Measurements from ENCODE around the gene GPR18. TPM values are rescaled to one million over a fixed set of nuclear protein-coding genes. Genes with fewer than 3 reads are reported as not detected.

GPR18 gene
- total RNA-seq, 1 donor from 2014 or later: under 0.01 TPM

DNA sequence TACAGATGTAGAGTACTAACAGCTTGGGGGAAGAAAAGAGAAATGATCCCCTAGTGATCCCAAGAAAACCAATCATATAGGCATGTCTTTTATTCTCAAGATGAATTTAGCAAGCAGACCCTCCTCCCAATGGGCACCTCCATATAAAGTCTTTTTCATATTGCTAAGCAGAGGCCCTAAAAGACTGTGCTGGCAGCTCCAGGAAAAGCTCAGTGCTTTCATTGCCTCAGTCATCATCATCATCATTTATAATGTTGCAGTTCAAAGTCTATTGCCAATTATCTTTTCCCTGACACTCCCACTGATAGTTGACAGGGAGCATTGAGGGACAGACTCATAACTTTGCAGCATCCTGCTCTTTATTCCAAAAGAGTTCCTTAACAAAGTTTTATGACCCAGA is 36.0 kb upstream of the GPR18 start:
- H3K9ac ChIP-seq (ENCODE audit: low read depth in 1 of 3, low read length in 3 of 3): no peak overlapping the region
- no peaks in the 10 kb centered on the region for H3K27me3 ChIP-seq (ENCODE audit: control insufficient read depth in 3 of 3, insufficient read depth in 3 of 3, low read length in 3 of 3)
- H3K4me3 ChIP-seq (ENCODE audit: low read length in 3 of 3): no peak overlapping the region
- no peaks in the 10 kb centered on the region for H3K36me3 ChIP-seq (ENCODE audit: control insufficient read depth in 3 of 3, insufficient read depth in 3 of 3, low read length in 3 of 3)
- H3K4me1 ChIP-seq (ENCODE audit: control insufficient read depth in 3 of 3, insufficient read depth in 3 of 3, low read length in 3 of 3): peaks cover 0 to 7% (median 0%) of the 10 kb centered on the region in 3 donors
- H3K27ac ChIP-seq (ENCODE audit: low read depth, low read length): no peak overlapping the region
- H3K9me3 ChIP-seq (ENCODE audit: control insufficient read depth in 3 of 3, low read length in 3 of 3): no peaks in the 10 kb centered on the region

DNA sequence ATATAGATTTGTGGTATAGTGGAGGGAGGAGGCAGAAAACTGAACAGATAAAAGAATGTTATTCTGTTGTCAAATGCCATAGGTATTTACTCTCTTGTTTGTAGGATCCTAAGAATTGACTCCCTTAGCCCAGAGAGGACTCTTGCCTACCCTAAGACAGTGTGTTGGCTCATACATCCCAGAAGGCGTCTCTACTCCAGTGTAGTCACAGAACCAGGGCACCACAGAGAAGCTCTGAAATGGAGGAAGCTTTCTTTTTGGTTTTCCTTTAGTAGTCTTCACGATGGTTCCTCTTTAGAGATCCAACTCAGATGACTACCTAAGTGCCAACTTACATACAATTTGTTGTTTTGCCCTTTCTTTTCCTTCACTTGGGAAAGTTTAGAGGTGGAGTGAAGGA is 35.0 kb upstream of the GPR18 start:
- Histone ChIP-seq H3K9me3 (ENCODE audit: control insufficient read depth in 3 of 3, low read length in 3 of 3) (no peaks in the 10 kb centered on the region), H3K4me1 (ENCODE audit: control insufficient read depth in 3 of 3, insufficient read depth in 3 of 3, low read length in 3 of 3) (peaks cover under 1 to 7% (median 3%) of the 10 kb centered on the region in 3 donors), H3K9ac (ENCODE audit: low read depth in 1 of 3, low read length in 3 of 3) (no peak overlapping the region), H3K27me3 (ENCODE audit: control insufficient read depth in 3 of 3, insufficient read depth in 3 of 3, low read length in 3 of 3) (no peaks in the 10 kb centered on the region), H3K4me3 (ENCODE audit: low read length in 3 of 3) (no peak overlapping the region), H3K36me3 (ENCODE audit: control insufficient read depth in 3 of 3, insufficient read depth in 3 of 3, low read length in 3 of 3) (no peaks in the 10 kb centered on the region), H3K27ac (ENCODE audit: low read depth, low read length) (no peak overlapping the region)

DNA sequence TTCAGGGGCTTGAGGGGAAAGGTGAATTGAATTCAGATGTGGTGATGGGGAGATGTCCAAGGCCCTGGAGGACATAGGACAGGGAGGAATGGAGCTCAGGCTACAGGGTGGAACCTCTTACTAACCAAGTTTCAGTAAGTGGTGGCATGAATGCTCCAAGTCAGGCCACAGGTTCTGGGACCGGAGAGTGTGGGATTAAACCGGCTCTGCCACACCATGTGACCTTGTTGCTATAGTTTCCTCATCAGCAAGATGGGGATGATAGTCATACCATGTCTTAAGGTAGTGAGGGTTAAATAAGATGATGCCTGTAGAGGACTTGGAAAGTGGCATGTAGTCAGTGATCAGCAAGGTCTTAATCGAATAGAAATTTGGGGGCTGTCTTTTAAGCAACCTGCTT is 32.7 kb upstream of the GPR18 start:
- peaks cover 7 to 23% (median 14%) of the 10 kb centered on the region in 3 donors for H3K4me1 ChIP-seq (ENCODE audit: control insufficient read depth in 3 of 3, insufficient read depth in 3 of 3, low read length in 3 of 3)
- no peak overlapping the region for H3K27ac ChIP-seq (ENCODE audit: low read depth, low read length)
- no peak overlapping the region for H3K9ac ChIP-seq (ENCODE audit: low read depth in 1 of 3, low read length in 3 of 3)
- H3K27me3 ChIP-seq (ENCODE audit: control insufficient read depth in 3 of 3, insufficient read depth in 3 of 3, low read length in 3 of 3): no peaks in the 10 kb centered on the region
- no peak overlapping the region for H3K4me3 ChIP-seq (ENCODE audit: low read length in 3 of 3)
- H3K36me3 ChIP-seq (ENCODE audit: control insufficient read depth in 3 of 3, insufficient read depth in 3 of 3, low read length in 3 of 3): no peaks in the 10 kb centered on the region
- no peaks in the 10 kb centered on the region for H3K9me3 ChIP-seq (ENCODE audit: control insufficient read depth in 3 of 3, low read length in 3 of 3)

DNA sequence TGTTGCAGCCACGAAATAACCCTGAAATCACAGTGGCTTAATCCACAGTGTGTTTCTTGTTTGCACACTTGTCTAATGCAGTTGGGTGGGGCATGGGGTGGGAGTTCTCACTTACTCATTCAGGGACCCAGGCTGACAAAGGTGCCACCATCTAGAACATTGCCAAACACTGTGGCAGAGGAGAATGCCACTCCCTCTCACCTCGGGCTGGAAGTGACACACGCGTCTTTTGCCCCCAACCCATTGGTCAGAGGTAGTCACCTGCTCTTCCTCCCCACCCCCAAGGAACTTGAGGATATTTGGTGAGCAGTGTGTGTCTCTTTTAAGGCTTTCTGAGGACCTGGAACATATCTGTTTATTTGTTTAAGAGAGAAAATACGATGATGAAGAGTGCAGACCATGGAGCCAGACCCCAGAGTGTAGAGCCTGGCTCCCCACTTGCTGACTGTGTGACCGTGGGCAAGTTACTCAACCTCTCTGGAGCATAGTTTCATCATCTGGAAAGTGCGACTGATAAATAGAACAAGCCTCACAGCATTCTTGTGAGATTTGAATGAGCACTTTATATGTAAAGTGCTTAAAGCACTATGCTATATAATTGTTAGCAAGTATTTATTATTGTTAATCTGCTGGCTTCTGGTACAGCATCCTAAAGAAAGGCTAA is 31.6 kb upstream of the GPR18 start:
- H3K4me1 ChIP-seq (ENCODE audit: control insufficient read depth in 3 of 3, insufficient read depth in 3 of 3, low read length in 3 of 3): peaks cover 12 to 25% (median 17%) of the 10 kb centered on the region in 3 donors
- H3K4me3 ChIP-seq (ENCODE audit: low read length in 3 of 3): no peak overlapping the region
- H3K36me3 ChIP-seq (ENCODE audit: control insufficient read depth in 3 of 3, insufficient read depth in 3 of 3, low read length in 3 of 3): no peaks in the 10 kb centered on the region
- H3K27me3 ChIP-seq (ENCODE audit: control insufficient read depth in 3 of 3, insufficient read depth in 3 of 3, low read length in 3 of 3): no peaks in the 10 kb centered on the region
- no peaks in the 10 kb centered on the region for H3K9me3 ChIP-seq (ENCODE audit: control insufficient read depth in 3 of 3, low read length in 3 of 3)
- no peak overlapping the region for H3K9ac ChIP-seq (ENCODE audit: low read depth in 1 of 3, low read length in 3 of 3)
- H3K27ac ChIP-seq (ENCODE audit: low read depth, low read length): no peak overlapping the region

DNA sequence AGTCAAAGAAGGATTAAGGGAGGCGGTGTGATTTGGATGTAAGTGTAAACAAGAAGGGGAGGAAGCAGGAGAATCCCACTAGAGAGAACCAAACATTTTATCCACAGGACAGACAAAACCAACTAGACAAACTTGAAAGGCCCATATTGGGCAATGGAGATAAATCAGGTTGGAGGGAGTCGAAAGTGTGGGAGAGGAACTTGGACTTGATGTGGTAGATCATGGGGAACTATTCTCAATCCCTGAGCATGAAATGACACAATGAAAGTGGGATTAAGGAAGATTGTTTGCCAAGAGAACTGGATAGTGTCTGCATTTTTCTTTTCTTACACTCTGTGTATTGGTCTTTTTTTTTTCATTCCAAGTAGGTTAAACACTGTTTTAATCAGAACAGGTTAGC is 31.1 kb upstream of the GPR18 start:
- Histone ChIP-seq H3K9ac (ENCODE audit: low read depth in 1 of 3, low read length in 3 of 3) (no peak overlapping the region), H3K27ac (ENCODE audit: low read depth, low read length) (no peak overlapping the region), H3K9me3 (ENCODE audit: control insufficient read depth in 3 of 3, low read length in 3 of 3) (no peaks in the 10 kb centered on the region), H3K4me3 (ENCODE audit: low read length in 3 of 3) (no peak overlapping the region), H3K27me3 (ENCODE audit: control insufficient read depth in 3 of 3, insufficient read depth in 3 of 3, low read length in 3 of 3) (no peaks in the 10 kb centered on the region), H3K36me3 (ENCODE audit: control insufficient read depth in 3 of 3, insufficient read depth in 3 of 3, low read length in 3 of 3) (no peaks in the 10 kb centered on the region), H3K4me1 (ENCODE audit: control insufficient read depth in 3 of 3, insufficient read depth in 3 of 3, low read length in 3 of 3) (peaks cover 12 to 25% (median 17%) of the 10 kb centered on the region in 3 donors)

DNA sequence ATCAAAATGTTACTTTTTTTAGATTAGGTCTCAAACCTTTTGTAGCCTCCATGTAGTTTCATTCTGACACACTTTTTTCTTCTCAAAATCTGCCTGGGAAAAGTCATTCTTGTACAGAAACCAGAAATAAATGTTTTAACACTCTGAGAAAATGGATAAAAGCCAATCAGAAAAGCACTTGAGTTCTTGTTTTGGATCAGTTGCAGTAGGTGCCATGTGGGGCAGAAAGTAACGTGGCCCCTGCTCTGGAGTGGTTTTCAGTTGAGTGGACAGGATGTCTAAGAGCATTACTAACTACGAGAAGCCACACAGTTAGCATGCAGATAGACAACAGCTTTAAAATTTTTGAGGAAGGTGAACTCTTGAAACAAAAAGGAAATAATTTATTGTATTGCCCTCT is 29.9 kb upstream of the GPR18 start:
- Histone ChIP-seq H3K4me1 (ENCODE audit: control insufficient read depth in 3 of 3, insufficient read depth in 3 of 3, low read length in 3 of 3) (peaks cover 12 to 26% (median 17%) of the 10 kb centered on the region in 3 donors), H3K4me3 (ENCODE audit: low read length in 3 of 3) (no peak overlapping the region), H3K9ac (ENCODE audit: low read depth in 1 of 3, low read length in 3 of 3) (no peak overlapping the region), H3K36me3 (ENCODE audit: control insufficient read depth in 3 of 3, insufficient read depth in 3 of 3, low read length in 3 of 3) (no peaks in the 10 kb centered on the region), H3K9me3 (ENCODE audit: control insufficient read depth in 3 of 3, low read length in 3 of 3) (no peaks in the 10 kb centered on the region), H3K27ac (ENCODE audit: low read depth, low read length) (no peak overlapping the region), H3K27me3 (ENCODE audit: control insufficient read depth in 3 of 3, insufficient read depth in 3 of 3, low read length in 3 of 3) (no peaks in the 10 kb centered on the region)

DNA sequence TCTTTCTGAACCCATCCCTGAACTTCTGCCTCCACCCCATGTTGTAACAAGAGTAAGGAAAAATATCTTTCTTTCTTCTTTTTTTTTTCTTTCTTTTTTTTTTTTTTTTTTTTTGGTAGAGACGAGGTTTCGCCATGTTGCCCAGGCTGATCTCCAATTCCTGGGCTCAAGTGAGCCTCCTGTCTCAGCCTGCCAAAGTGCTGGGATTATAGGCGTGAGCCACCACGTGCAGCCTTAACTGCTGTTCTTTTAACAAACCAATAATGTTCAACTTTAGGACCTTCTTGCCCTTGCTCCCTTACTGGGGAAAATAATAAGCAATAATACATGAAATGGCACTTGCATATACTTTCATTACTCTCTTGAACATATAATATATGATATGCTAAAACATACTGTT is 29.4 kb upstream of the GPR18 start:
- no peaks in the 10 kb centered on the region for H3K36me3 ChIP-seq (ENCODE audit: control insufficient read depth in 3 of 3, insufficient read depth in 3 of 3, low read length in 3 of 3)
- H3K9ac ChIP-seq (ENCODE audit: low read depth in 1 of 3, low read length in 3 of 3): no peak overlapping the region
- no peaks in the 10 kb centered on the region for H3K9me3 ChIP-seq (ENCODE audit: control insufficient read depth in 3 of 3, low read length in 3 of 3)
- H3K4me3 ChIP-seq (ENCODE audit: low read length in 3 of 3): no peak overlapping the region
- H3K27me3 ChIP-seq (ENCODE audit: control insufficient read depth in 3 of 3, insufficient read depth in 3 of 3, low read length in 3 of 3): no peaks in the 10 kb centered on the region
- H3K27ac ChIP-seq (ENCODE audit: low read depth, low read length): no peak overlapping the region
- H3K4me1 ChIP-seq (ENCODE audit: control insufficient read depth in 3 of 3, insufficient read depth in 3 of 3, low read length in 3 of 3): peaks cover 12 to 28% (median 17%) of the 10 kb centered on the region in 3 donors

DNA sequence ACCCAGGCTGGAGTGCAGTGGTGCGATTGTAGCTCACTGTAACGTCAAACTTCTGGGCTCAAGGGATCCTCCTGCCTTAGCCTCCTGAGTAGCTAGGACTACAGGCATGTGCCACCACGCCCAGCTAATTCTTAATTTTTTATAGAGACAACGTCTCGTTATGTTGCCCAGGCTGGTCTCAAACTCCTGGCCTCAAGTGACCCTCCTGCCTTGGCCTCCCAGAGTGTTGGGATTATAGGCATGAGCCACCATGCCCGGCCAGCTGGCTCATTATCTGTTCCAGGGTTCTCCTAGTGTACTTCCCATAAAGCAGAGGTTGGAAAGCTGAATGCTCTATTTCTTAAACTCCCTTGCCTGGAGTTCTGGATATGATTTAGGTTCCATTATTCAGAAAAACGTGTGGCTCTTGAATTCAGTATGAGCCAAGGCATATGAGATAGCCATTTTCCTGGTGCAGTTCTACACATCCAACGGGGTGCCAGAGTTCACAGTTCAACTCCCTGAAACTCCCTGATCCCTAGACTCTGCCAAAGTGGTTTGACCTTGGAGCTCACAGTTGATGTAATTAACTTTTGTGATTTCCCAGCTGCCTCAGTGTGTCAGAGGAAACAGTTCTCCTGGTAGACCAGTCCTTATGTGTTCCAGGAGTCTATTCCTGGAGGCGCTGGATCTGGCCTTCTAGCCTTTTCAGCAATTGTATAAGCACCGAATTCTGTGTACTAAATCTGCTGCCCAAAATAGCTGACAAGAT is 27.4 kb upstream of the GPR18 start:
- H3K27ac ChIP-seq (ENCODE audit: low read depth, low read length): peak overlapping the region; percentile 32

DNA sequence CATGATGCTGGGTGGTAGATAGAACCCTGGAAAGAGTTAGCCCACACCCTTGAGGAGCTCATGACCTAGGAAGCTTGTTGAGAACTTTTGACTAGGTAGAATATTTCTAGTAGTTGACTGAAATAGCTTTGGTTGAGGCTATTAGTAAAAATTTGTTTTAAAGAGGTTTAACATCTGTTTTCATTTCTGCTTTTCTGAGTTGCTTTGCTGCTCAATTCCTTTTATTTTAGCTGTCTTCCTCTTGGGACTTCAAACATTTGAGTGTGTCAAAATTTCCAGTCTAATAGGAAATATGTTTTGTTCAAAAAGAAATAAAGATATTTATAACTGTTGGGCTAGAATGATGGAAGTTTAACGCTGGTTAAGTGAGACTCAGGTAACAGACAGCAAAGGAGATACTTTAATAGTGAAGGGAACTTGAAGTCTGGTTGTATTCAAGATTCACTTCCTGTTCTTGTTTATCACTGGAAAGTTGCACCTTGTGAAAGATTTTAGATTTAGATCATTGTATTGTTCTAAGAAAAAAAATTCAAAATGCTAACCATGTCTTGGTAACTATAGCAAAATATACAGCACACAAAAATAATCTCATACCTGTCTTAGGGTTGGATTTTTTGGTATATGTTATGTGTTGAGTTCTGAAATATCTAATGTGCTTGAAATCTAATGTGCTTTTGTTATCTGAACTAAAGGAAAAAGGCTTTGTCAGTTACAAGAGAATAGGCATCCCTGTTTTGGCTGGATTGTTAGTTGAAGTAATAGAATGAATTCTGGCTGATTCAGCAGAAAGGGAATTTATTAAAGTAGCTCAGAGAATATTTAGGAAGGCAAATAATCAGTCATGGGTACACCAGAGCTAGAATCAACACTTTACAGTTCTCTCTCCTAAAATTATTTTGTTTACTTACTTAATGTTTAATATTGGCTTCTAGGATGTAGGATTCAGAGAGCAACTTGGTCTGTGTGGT is 24.4 kb upstream of the GPR18 start:
- Histone ChIP-seq H3K4me3 (ENCODE audit: low read length in 3 of 3) (no peak overlapping the region), H3K27ac (ENCODE audit: low read depth, low read length) (peak overlapping the region; percentile 77), H3K9me3 (ENCODE audit: control insufficient read depth in 3 of 3, low read length in 3 of 3) (no peaks in the 10 kb centered on the region), H3K9ac (ENCODE audit: low read depth in 1 of 3, low read length in 3 of 3) (no peak overlapping the region), H3K36me3 (ENCODE audit: control insufficient read depth in 3 of 3, insufficient read depth in 3 of 3, low read length in 3 of 3) (no peaks in the 10 kb centered on the region), H3K27me3 (ENCODE audit: control insufficient read depth in 3 of 3, insufficient read depth in 3 of 3, low read length in 3 of 3) (no peaks in the 10 kb centered on the region), H3K4me1 (ENCODE audit: control insufficient read depth in 3 of 3, insufficient read depth in 3 of 3, low read length in 3 of 3) (peaks cover 19 to 42% (median 22%) of the 10 kb centered on the region in 3 donors)

More for the DNA sequence above, 27.4 kb upstream of the GPR18 start:
- Histone ChIP-seq H3K36me3 (ENCODE audit: control insufficient read depth in 3 of 3, insufficient read depth in 3 of 3, low read length in 3 of 3) (no peaks in the 10 kb centered on the region), H3K4me1 (ENCODE audit: control insufficient read depth in 3 of 3, insufficient read depth in 3 of 3, low read length in 3 of 3) (peaks cover 23 to 38% (median 26%) of the 10 kb centered on the region in 3 donors), H3K9ac (ENCODE audit: low read depth in 1 of 3, low read length in 3 of 3) (no peak overlapping the region), H3K4me3 (ENCODE audit: low read length in 3 of 3) (no peak overlapping the region), H3K9me3 (ENCODE audit: control insufficient read depth in 3 of 3, low read length in 3 of 3) (no peaks in the 10 kb centered on the region), H3K27me3 (ENCODE audit: control insufficient read depth in 3 of 3, insufficient read depth in 3 of 3, low read length in 3 of 3) (no peaks in the 10 kb centered on the region)
